Vagina (tissue), 2 donors: ENCODE measurements around the gene MPPED2.

Experiments
- POLR2A ChIP-seq, 2 donors: fragments of 450-650 bp; IDR thresholded peaks; one replicate each; pipeline ENCODE4 v1.6.1; 2017; ENCODE audit warnings: antibody characterized with exemption in 2 of 2, mild to moderate bottlenecking in 2 of 2, moderate library complexity in 2 of 2
- POLR2AphosphoS5 ChIP-seq, 2 donors: sonication (generic); formaldehyde crosslinking; IDR thresholded peaks; one replicate each; pipeline ENCODE4 v1.9.0; 2017; ENCODE audit warnings: antibody characterized with exemption in 2 of 2, mild to moderate bottlenecking in 2 of 2, low read depth in 1 of 2; ENCODE audit not compliant: insufficient read depth in 1 of 2
- TF ChIP-seq, protein P1 (sequence below), 3 experiments: fragments of 450-650 bp in 2 of 3; fragments of 200-600 bp in 1 of 3; sonication (generic) in 1 of 3; IDR thresholded peaks; one replicate each; pipeline ENCODE4 v1.5.1; 2017 to 2019; ENCODE audit warnings: antibody characterized with exemption in 3 of 3, mild to moderate bottlenecking in 2 of 3, moderate library complexity in 2 of 3

DNA sequence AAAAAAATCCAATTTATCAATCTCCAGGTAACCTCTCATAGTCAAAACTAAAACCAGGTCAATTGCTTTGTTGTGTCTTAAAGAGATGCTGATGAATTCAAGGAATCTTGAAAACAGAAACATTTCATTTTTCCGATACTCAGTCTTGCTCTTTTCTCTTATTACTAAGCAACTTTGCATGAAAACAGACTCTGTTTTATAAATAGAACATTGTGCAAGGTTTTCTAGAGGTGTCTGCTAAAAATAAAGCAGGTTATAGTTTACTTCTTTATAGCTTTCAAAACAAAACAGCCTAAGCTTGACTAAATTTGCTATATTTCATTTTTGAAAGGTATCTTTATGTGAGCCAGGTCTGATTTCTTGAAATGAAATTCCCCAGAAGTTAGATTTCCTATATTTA lies 154.0 kb downstream of the MPPED2 start:
- TF ChIP-seq, protein P1, sequence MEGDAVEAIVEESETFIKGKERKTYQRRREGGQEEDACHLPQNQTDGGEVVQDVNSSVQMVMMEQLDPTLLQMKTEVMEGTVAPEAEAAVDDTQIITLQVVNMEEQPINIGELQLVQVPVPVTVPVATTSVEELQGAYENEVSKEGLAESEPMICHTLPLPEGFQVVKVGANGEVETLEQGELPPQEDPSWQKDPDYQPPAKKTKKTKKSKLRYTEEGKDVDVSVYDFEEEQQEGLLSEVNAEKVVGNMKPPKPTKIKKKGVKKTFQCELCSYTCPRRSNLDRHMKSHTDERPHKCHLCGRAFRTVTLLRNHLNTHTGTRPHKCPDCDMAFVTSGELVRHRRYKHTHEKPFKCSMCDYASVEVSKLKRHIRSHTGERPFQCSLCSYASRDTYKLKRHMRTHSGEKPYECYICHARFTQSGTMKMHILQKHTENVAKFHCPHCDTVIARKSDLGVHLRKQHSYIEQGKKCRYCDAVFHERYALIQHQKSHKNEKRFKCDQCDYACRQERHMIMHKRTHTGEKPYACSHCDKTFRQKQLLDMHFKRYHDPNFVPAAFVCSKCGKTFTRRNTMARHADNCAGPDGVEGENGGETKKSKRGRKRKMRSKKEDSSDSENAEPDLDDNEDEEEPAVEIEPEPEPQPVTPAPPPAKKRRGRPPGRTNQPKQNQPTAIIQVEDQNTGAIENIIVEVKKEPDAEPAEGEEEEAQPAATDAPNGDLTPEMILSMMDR (IDR thresholded peaks at IDR 0.05), result no peak
- no peak for TF ChIP-seq POLR2A (IDR thresholded peaks at IDR 0.05)
- TF ChIP-seq POLR2AphosphoS5 (IDR thresholded peaks at IDR 0.05; ENCODE audit: insufficient read depth in 1 of 2, low read depth in 1 of 2), result no peak
